Stimulated activated CD4-positive, alpha-beta T cell treated with anti-CD3 and anti-CD28 coated beads, Interleukin-12 subunit alpha, Interleukin-12 subunit beta, amount 100 ng/mL, for 24 hours (primary cell): ENCODE measurements around the gene NDOR1.

ENCODE experiments used
- DNase-seq, 2 experiments: peaks; one replicate each; pipeline ENCODE4 v3.0.0-alpha.2; 2020; ENCODE audit warnings: low read depth in 2 of 2

Gene NDOR1

GRCh38 chr9:137262909-137263285 is 57.4 kb downstream of the NDOR1 start:
- no peak for DNase-seq

DNA sequence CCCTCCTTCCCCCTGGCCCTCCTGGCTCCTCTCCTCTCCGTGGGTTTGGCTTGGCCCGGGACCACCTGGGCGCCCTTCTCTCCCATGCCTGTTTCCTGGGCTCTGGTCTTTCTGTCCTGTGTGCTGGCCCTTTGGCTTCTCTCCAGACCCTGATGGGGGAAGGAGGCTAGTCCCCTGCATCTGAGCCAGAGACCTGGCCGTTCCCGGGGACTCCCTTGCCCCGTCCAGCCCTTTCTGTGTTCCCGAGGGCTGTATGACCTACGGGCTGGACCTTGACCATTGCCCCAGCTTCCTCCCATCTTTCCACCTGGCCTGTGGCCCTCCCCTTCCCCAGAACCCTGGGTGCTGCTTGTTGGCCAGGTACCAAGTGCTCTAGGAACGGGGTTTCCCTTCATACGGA is 58.0 kb downstream of the NDOR1 start:
- DNase-seq, result no peak

DNA sequence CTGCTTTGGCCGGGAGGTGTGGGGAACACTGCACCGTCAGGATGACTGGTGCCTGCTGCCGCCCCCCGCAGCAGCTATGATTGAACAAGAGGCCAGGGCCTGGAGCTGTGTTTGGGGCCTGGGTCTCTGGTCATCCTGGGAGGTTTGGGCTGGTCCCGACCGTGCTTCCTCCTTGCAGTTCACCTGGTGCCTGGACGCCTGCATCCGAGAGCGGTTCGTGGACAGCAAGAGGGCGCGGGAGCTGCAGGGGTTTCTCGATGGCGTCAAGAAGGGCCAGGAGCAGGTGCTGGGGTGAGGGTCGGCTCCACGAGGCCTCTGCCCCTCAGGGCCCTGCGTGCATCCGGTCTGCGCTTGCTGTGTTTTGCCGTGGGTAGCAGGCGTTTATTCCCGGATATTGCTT is 58.6 kb downstream of the NDOR1 start:
- DNase-seq, result no peak

GRCh38 chr9:137265496-137266161 is 60.1 kb downstream of the NDOR1 start:
- DNase-seq, result no peak

DNA sequence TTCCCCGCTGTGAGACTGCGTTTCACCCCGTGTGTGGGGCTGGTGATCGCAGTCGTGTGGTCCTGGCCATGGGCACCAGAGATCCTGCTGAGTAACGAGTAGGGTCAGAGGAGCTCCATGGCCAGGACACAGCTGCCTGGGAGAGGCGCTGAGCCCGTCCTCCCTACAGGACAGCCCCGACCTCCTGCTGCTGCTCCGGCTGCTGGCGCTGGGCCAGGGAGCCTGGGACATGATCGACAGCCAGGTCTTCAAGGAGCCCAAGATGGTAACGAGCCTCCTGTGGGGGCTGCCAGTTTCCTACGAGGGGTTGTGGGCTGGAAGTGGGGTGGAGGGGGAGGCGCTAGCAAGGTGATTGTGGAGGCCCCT is 60.6 kb downstream of the NDOR1 start:
- no peak for DNase-seq
